ENCODE measurements around the gene DYSF. TPM values are rescaled to one million over a fixed set of nuclear protein-coding genes. Genes with fewer than 3 reads are reported as not detected.

DYSF gene
- total and polyA plus RNA-seq, 2 donors (not counting 1 experiment from before 2014, with no cell fraction given), result 0.17 to 0.43 TPM

DNA sequence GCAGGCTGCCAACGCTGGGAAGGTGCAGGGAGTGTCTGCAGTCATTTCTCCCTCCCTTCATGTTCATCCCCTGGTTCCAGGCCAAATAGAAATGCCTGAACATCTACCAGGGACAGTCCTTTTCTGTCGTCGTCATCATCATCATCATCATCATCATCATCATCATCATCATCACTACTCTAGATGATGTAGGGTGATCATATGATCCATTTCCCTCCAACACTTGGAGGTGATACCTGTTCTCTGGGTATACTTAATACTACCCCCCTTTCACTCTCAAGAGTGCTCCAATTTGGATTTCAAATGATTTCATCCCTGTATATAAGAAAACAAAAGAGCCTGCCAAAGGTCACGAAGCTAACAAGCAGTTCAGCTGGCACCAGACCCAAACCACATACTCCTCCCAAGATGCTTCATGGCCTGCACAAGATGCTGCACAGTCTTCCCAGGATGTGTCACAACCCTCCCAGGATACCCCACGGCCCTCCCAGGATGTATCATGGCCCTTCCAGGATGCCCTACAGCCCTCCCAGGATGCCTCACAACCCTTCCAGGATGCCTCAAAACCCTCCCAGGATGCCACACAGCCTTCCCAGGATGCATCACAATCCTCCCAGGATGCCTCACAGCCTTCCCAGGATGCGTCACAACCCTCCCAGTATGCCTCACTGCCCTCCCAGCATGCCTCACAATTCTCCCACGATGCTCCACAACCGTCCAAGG, 257.9 kb downstream of the DYSF start:
- Histone ChIP-seq H2AFZ (ENCODE audit: insufficient read depth, low read depth, low read length, poor library complexity, severe bottlenecking) (no peak overlapping the region), H3K36me3 (replicated peaks in 1 of 2; ENCODE audit: control extremely low read depth in 1 of 2, control insufficient read depth in 1 of 2, extremely low read depth in 1 of 2, insufficient read depth in 2 of 2, low read length in 1 of 2) (no peaks in the 10 kb centered on the region), H3K4me1 (ENCODE audit: control insufficient read depth in 2 of 2, insufficient read depth in 2 of 2, low read length in 2 of 2) (no peaks in the 10 kb centered on the region), H3K4me3 (ENCODE audit: control extremely low read depth in 1 of 5, extremely low read depth in 1 of 5, insufficient read depth in 1 of 5, low read depth in 2 of 5, low read length in 4 of 5) (no peak overlapping the region), H4K20me1 (ENCODE audit: control insufficient read depth, insufficient read depth, low read length, poor library complexity, severe bottlenecking) (no peaks in the 10 kb centered on the region), H3K4me2 (replicated peaks; ENCODE audit: low read depth, low read length, poor library complexity, severe bottlenecking) (no peak overlapping the region), H3K27me3 (replicated peaks in 1 of 4; ENCODE audit: control extremely low read depth in 1 of 4, control insufficient read depth in 3 of 4, insufficient read depth in 4 of 4, low read length in 3 of 4) (peaks cover 0 to 3% (median 0%) of the 10 kb centered on the region in 4 experiments), H3K9ac (ENCODE audit: low read length) (no peak overlapping the region), H3K79me2 (ENCODE audit: control insufficient read depth, insufficient read depth, low read length) (no peaks in the 10 kb centered on the region), H3K27ac (ENCODE audit: low read length in 2 of 2) (no peak overlapping the region), H3K9me3 (ENCODE audit: control extremely low read depth in 1 of 3, control insufficient read depth in 2 of 3, insufficient read depth in 1 of 3, low read length in 2 of 3) (no peaks in the 10 kb centered on the region)
- intact Hi-C loops (cut with micrococcal nuclease), result no loop called here
- 69% methylated on average over 7 of the region's 8 CpGs for WGBS (ENCODE audit: insufficient coverage)
- Mint-ChIP-seq H3K27ac (no peak overlapping the region), H3K4me3 (no peak overlapping the region), H3K4me1 (no peaks in the 10 kb centered on the region), H3K9me3 (ENCODE audit: insufficient read depth) (no peaks in the 10 kb centered on the region), H3K27me3 (peaks cover 17% of the 10 kb centered on the region)
- no peak for ATAC-seq (ENCODE audit: low read depth)
- TF ChIP-seq, protein P1, sequence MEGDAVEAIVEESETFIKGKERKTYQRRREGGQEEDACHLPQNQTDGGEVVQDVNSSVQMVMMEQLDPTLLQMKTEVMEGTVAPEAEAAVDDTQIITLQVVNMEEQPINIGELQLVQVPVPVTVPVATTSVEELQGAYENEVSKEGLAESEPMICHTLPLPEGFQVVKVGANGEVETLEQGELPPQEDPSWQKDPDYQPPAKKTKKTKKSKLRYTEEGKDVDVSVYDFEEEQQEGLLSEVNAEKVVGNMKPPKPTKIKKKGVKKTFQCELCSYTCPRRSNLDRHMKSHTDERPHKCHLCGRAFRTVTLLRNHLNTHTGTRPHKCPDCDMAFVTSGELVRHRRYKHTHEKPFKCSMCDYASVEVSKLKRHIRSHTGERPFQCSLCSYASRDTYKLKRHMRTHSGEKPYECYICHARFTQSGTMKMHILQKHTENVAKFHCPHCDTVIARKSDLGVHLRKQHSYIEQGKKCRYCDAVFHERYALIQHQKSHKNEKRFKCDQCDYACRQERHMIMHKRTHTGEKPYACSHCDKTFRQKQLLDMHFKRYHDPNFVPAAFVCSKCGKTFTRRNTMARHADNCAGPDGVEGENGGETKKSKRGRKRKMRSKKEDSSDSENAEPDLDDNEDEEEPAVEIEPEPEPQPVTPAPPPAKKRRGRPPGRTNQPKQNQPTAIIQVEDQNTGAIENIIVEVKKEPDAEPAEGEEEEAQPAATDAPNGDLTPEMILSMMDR (IDR thresholded peaks at IDR 0.05), result no peak
- no peak for TF ChIP-seq EZH2 (IDR thresholded peaks at IDR 0.05; ENCODE audit: borderline replicate concordance, insufficient read depth, low read depth, low read length, poor library complexity, severe bottlenecking)
- ChIA-PET POLR2A (no interaction called here), CTCF (no interaction called here)
- DNase-seq, result no peak

DNA sequence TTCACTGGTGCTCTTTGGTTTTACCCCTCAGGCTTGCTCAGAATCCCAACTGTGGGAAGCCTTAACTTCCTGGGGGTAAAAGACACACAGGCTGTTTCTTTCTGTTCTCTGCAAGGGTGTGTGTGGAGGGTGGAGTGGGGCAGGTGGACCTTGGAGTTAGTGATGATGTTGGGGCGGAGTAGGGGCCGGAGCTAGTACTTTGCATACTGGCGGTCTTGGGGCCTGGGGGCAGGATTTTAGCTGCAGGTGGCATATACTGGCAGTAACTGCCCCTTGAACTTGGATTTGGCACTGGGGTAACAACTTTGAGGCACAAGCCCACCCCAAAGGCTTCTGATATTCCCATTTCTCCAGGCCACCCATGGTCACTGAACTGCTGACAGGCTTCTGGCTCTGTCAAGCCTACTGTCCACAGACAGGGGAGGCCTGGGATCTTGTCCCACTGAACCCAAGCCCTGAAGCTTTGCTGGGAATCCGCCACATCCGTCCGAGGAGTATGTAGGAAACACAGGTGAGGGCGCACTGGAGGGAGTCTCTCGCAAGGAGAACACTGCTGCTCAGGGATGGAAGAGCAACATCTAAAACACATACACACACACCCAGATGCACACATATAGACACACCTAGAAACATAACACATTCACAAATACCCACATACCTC, 258.9 kb downstream of the DYSF start:
- POLR2A ChIA-PET, result no interaction called here
- Histone ChIP-seq H3K4me1 (ENCODE audit: control insufficient read depth in 2 of 2, insufficient read depth in 2 of 2, low read length in 2 of 2) (no peaks in the 10 kb centered on the region), H3K27me3 (replicated peaks in 1 of 4; ENCODE audit: control extremely low read depth in 1 of 4, control insufficient read depth in 3 of 4, insufficient read depth in 4 of 4, low read length in 3 of 4) (peaks cover 0 to 3% (median 0%) of the 10 kb centered on the region in 4 experiments), H3K79me2 (ENCODE audit: control insufficient read depth, insufficient read depth, low read length) (no peaks in the 10 kb centered on the region), H3K36me3 (replicated peaks in 1 of 2; ENCODE audit: control extremely low read depth in 1 of 2, control insufficient read depth in 1 of 2, extremely low read depth in 1 of 2, insufficient read depth in 2 of 2, low read length in 1 of 2) (no peaks in the 10 kb centered on the region), H3K27ac (ENCODE audit: low read length in 2 of 2) (no peak overlapping the region), H3K4me2 (replicated peaks; ENCODE audit: low read depth, low read length, poor library complexity, severe bottlenecking) (no peak overlapping the region), H3K9ac (ENCODE audit: low read length) (no peak overlapping the region), H4K20me1 (ENCODE audit: control insufficient read depth, insufficient read depth, low read length, poor library complexity, severe bottlenecking) (no peaks in the 10 kb centered on the region), H3K9me3 (ENCODE audit: control extremely low read depth in 1 of 3, control insufficient read depth in 2 of 3, insufficient read depth in 1 of 3, low read length in 2 of 3) (no peaks in the 10 kb centered on the region), H2AFZ (ENCODE audit: insufficient read depth, low read depth, low read length, poor library complexity, severe bottlenecking) (no peak overlapping the region), H3K4me3 (ENCODE audit: control extremely low read depth in 1 of 5, extremely low read depth in 1 of 5, insufficient read depth in 1 of 5, low read depth in 2 of 5, low read length in 4 of 5) (no peak overlapping the region)
- intact Hi-C loops (cut with micrococcal nuclease), result no loop called here
- CTCF ChIA-PET, result no interaction called here
- no peak for DNase-seq
- peaks cover 17% of the 10 kb centered on the region for H3K27me3 Mint-ChIP-seq
- no peaks in the 10 kb centered on the region for H3K9me3 Mint-ChIP-seq (ENCODE audit: insufficient read depth)
- H3K4me1 Mint-ChIP-seq, result no peaks in the 10 kb centered on the region
- TF ChIP-seq, protein P1 (IDR thresholded peaks at IDR 0.05), result no peak
- no peak for TF ChIP-seq EZH2 (IDR thresholded peaks at IDR 0.05; ENCODE audit: borderline replicate concordance, insufficient read depth, low read depth, low read length, poor library complexity, severe bottlenecking)
- WGBS (ENCODE audit: insufficient coverage), result 94% methylated on average over 8 of the region's 8 CpGs
- H3K4me3 Mint-ChIP-seq, result no peak overlapping the region
- no peak overlapping the region for H3K27ac Mint-ChIP-seq
- ATAC-seq (ENCODE audit: low read depth), result no peak

Data from B cell (primary cell).